Erythroblast (primary cell): ENCODE measurements around the gene NUTM2F.

Experiments
- GATA1 ChIP-seq: IDR thresholded peaks from 2 replicates; pipeline ENCODE4 v1.6.1; 2011; ENCODE audit warnings: low read depth, mild to moderate bottlenecking, control low read depth, low read length, moderate library complexity
- POLR2A ChIP-seq: IDR thresholded peaks from 2 replicates; pipeline ENCODE4 v1.6.1; 2011; ENCODE audit warnings: mild to moderate bottlenecking, low read length

- TF ChIP-seq POLR2A (no peak), GATA1 (no peak)
Measured at GRCh38 chr9:94287877-94288513, 40.4 kb downstream of the NUTM2F start.
